Bronchial epithelial cell (primary cell): ENCODE measurements around the gene SPATA21. TPM values are rescaled to one million over a fixed set of nuclear protein-coding genes. Genes with fewer than 3 reads are reported as not detected.

Source experiments
- DNase-seq: peaks from one replicate; pipeline ENCODE4 v3.0.0-alpha.2; 2010; ENCODE audit warnings: low read depth
- FAIRE-seq: peaks from 2 replicates; lab custom pipeline; 2011; peaks lifted over from hg19 to GRCh38; lab: Jason Lieb, UNC
- H3K27me3 ChIP-seq: 2 replicates; pipeline ENCODE4 v1.5.1; 2011; ENCODE audit warnings: low read length; ENCODE audit not compliant: control insufficient read depth, insufficient read depth
- H3K36me3 ChIP-seq: 2 replicates; pipeline ENCODE4 v1.5.1; 2011; ENCODE audit warnings: low read length; ENCODE audit not compliant: control insufficient read depth, insufficient read depth
- H3K4me3 ChIP-seq: 2 replicates; pipeline ENCODE4 v1.5.1; 2011; ENCODE audit warnings: mild to moderate bottlenecking, low read depth, low read length, control low read depth
- total RNA-seq: library from RNA; depleted of rRNA; stranded (reverse); fragments of >200 nt; gene quantifications from 2 replicates; pipeline ENCODE4 v1.2.1, GENCODE V29; 2014
- TF ChIP-seq, protein P1 (sequence below): IDR thresholded peaks from 2 replicates; pipeline ENCODE4 v1.5.1; 2011; ENCODE audit warnings: mild to moderate bottlenecking, moderate library complexity, low read length, control low read depth, inconsistent platforms; ENCODE audit not compliant: insufficient read depth, severe bottlenecking

The SPATA21 gene
- total RNA-seq, 1 donor from 2014 or later = not detected

DNA sequence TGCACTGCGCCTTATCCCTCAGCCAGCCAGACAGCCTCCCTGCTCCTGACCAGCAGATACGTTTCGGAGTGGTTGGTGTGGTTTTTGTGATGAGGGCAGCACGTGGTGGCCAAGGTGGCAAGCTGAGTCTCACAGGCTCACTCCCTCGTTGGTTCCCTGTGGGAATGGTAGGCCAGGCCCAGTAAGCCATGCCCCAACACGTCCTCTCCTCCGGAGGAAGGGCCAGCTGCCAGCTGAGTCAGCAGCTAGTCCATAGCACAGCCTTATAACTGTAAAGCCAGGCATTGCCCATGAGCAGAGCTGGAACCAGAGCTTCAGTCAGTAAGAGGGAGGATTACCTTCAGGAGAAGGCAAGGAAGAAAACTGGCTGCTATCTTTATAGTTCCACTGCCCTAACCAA lies 40.6 kb downstream of the SPATA21 start:
- Histone ChIP-seq H3K4me3 (no peak overlapping the region), H3K27me3 (no peaks in the 10 kb centered on the region), H3K36me3 (peaks cover 18% of the 10 kb centered on the region)
- TF ChIP-seq, protein P1, sequence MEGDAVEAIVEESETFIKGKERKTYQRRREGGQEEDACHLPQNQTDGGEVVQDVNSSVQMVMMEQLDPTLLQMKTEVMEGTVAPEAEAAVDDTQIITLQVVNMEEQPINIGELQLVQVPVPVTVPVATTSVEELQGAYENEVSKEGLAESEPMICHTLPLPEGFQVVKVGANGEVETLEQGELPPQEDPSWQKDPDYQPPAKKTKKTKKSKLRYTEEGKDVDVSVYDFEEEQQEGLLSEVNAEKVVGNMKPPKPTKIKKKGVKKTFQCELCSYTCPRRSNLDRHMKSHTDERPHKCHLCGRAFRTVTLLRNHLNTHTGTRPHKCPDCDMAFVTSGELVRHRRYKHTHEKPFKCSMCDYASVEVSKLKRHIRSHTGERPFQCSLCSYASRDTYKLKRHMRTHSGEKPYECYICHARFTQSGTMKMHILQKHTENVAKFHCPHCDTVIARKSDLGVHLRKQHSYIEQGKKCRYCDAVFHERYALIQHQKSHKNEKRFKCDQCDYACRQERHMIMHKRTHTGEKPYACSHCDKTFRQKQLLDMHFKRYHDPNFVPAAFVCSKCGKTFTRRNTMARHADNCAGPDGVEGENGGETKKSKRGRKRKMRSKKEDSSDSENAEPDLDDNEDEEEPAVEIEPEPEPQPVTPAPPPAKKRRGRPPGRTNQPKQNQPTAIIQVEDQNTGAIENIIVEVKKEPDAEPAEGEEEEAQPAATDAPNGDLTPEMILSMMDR = no peak
- peak; percentile 97 for DNase-seq
- peak; percentile 99 for FAIRE-seq

DNA sequence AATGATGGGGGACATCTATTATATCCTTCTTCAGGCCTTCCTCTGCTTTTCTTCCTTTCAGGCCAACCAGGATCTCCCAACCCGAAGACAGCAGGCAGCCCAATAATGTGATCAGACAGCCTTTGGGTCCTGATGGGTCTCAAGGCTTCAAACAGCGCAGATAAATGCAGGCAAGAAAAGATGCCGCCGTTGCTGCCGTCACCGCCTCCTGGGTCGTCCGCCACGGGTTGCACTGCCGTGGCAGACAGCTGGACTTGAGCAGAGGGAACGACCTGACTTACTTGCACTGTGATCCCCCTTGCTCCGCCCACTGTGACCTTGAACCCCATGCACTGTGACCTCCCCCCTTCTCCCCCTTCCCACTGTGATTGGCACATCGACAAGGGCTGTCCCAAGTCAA lies 42.2 kb downstream of the SPATA21 start:
- H3K27me3 ChIP-seq = no peaks in the 10 kb centered on the region
- H3K36me3 ChIP-seq = peaks cover 18% of the 10 kb centered on the region
- TF ChIP-seq, protein P1 = no peak
- DNase-seq (no peak), FAIRE-seq (no peak)
- no peak overlapping the region for H3K4me3 ChIP-seq

DNA sequence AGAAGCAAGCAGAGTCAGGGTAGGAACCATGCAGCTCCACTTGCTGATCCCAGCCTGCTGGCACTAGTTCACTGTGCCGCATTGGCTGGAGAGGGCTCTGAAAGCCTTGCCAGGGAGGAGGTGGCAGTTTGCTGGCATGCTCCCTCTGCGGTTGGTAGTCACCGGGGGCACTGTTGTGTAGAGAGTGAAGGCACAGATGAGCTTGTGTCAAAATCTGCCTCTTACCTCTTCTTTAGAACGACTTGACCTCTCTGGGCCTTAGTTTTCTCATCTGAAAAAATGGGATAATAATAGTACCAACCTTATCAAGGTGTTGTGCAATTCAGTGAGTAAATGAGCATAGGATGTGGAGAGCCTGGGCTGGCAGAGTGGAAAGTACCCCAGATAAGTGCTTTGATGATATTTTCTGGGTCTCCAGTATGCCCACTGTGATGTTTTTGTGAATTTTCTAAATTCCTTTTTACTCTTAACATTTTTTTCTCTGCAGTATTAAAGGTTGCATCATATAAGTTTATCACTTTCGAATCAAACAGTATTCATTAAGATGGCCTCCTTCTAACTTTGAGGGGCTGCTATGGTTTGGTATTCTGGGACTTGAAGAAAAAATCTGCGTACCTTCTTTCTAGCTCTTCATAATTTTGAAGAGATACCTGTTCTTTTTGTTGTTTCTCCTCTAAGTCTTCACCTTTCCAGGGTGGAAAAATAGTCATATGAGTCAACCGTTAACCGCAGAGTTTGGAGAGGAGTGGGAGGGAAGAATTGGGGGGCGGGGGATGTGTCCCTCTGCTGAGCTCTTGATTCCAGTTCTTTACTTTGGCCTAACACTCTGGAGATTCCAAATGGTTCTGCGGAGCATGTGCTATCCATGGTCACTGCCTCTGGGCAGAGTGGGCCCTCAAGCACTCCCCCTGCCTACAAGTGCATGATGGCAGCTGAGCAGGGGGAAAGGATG lies 43.4 kb downstream of the SPATA21 start:
- H3K27me3 ChIP-seq = no peaks in the 10 kb centered on the region
- H3K36me3 ChIP-seq = peaks cover 17% of the 10 kb centered on the region
- DNase-seq (no peak), FAIRE-seq (no peak)
- no peak overlapping the region for H3K4me3 ChIP-seq
- TF ChIP-seq, protein P1 = no peak

DNA sequence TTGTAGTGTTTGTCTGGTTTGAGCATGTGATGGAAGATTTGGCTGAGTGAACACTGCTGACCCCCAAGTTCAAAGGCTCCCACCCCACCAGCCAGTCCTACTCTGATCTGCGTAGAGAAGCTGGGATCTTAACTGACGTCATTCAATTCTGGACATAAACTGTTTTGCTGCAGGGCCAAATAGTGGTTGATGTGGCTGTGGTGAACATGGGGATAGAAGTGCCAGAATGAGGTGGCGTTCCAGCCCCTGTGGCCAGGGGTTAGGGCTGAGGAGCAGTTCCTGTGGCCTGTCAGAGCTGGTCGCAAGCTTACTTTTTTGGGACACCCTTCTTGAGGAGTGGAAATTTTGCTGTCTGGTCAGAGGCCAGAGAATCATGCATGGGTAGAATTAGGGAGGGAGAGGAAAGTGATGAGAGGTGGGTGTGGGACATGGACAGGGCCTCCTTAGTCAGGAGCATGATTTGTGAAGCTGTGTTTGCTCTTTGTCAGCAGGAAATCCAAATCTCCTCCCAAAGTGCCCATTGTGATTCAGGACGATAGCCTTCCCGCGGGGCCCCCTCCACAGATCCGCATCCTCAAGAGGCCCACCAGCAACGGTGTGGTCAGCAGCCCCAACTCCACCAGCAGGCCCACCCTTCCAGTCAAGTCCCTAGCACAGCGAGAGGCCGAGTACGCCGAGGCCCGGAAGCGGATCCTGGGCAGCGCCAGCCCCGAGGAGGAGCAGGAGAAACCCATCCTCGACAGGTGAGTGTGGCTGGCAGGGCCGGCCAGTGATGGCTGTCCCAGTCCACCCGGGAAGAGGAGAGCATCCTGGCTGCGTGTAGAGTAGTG lies 44.3 kb downstream of the SPATA21 start:
- Histone ChIP-seq H3K36me3 (peaks cover 12% of the 10 kb centered on the region), H3K4me3 (no peak overlapping the region), H3K27me3 (no peaks in the 10 kb centered on the region)
- TF ChIP-seq, protein P1 = no peak
- DNase-seq (no peak), FAIRE-seq (no peak)

DNA sequence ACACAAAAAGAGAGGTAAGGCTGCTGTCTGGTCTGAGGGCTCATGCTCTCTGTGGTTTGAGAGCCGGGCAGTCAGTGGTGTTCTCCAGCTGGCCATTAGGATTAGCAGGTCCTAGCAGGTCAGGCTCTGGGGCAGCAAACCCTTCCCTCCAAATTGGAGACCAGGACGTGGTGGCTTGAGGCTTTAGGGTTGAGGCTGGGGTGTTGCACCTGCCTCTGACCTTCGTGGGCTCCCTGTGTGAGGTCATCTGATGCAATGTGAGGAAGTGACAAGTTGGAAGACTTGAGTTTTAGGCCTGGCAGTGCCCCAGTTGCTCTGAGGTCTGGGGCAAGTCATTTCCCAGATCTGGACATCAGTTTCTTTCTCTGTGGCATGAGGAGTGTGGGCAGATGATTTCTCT lies 45.8 kb downstream of the SPATA21 start:
- Histone ChIP-seq H3K27me3 (no peaks in the 10 kb centered on the region), H3K4me3 (no peak overlapping the region), H3K36me3 (peaks cover 9% of the 10 kb centered on the region)
- no peak for DNase-seq
- TF ChIP-seq, protein P1 = no peak
- FAIRE-seq = no peak
